ENCODE results near the gene PSAT1. TPM values are rescaled to one million over a fixed set of nuclear protein-coding genes. Genes with fewer than 3 reads are reported as not detected.

PSAT1 gene
- total RNA-seq, 4 donors from 2014 or later: 11.2 to 88.2 (median 13.1) TPM

DNA sequence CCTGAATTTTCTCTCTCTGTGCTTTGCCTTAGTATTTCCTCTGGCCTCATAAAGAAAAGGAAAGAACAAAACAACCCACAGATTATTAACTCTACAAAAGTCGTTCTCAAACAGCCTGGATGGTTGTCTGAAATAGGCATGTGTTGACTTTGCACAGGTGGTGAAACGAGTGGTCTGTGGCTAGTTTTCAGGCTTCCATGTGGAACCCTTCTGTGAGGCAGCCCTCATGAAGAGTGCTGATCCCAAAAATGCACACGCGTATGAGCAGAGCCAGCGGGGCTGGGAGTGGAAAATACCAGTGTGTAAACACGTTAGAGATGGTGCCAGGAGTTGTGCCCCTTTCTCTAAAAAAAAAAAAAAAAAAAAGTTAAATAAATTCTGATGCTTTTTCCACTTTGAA lies 4.9 kb upstream of the PSAT1 start:
- H3K4me1 ChIP-seq: peaks cover 5 to 7% of the 10 kb centered on the region in 2 donors
- H3K4me3 ChIP-seq (replicated peaks in 1 of 3): no peak overlapping the region
- H3K27me3 ChIP-seq: no peaks in the 10 kb centered on the region
- TF ChIP-seq POLR2A (IDR thresholded peaks at IDR 0.05) (no peak), CTCF (IDR thresholded peaks at IDR 0.05) (no peak)
- peak; percentile 29 to 30 for DNase-seq
- 22 to 33% methylated on average over 6 of the region's 6 CpGs for WGBS, 2 donors
- no peak overlapping the region for H3K27ac ChIP-seq
- no peaks in the 10 kb centered on the region for H3K9me3 ChIP-seq
- intact Hi-C loops (cut with DNase I): no loop called here
- H3K36me3 ChIP-seq: no peaks in the 10 kb centered on the region

- Histone ChIP-seq H3K9me3 (no peaks in the 10 kb centered on the region), H3K4me1 (peaks cover 13% of the 10 kb centered on the region in 2 donors), H3K36me3 (no peaks in the 10 kb centered on the region), H3K4me3 (replicated peaks in 1 of 3) (no peak overlapping the region), H3K27ac (no peak overlapping the region), H3K27me3 (no peaks in the 10 kb centered on the region)
- DNase-seq: no peak
- intact Hi-C loops (cut with DNase I): no loop called here
- TF ChIP-seq CTCF (IDR thresholded peaks at IDR 0.05) (no peak), POLR2A (IDR thresholded peaks at IDR 0.05) (no peak)
- WGBS, 2 donors: 92 to 95% methylated on average over 9 of the region's 9 CpGs
Observed at GRCh38 chr9:78292716-78293497, 4.0 kb upstream of the PSAT1 start.

DNA sequence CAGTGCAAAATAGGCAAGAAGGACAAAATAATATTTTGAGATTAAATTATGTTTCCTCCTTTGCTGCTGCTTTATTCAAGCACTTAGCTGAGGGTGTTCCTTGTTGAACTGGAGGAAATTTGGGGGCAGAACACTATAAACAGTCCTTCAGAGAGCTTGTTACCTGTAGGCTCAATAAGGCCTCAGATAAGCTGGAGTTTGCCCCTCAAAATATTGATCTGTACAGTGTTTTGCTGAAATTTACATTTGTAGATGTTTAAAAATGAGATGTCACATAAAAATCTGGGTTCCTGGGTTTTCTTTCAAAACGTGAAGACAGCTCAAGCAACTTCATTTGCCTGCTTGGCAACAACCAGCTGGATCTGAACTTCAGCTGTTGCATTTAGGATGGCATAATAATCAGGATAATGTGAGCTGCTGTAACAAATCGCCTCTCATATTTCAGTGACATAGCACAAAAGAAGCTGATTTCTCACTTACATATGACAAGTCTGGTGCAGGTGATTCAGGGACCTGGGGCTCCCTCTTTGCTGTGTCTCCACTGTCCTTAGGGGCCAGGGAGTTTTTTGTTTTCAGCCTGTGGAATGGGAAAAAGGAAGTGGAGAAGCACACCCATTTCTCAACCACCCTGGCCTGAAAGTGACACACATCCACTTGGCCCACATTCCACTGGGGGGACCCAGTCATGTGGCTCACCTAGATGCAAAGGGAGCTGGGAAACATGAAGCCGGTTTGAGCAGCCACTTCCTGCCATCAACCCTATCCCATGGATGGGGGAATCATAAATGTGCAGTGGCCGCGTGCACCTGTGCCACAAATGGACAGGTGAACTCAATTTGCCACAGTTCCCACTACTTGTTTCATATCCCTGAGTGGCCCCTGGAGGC lies 2.4 kb upstream of the PSAT1 start:
- intact Hi-C loops (cut with DNase I): no loop called here
- Histone ChIP-seq H3K4me1 (peaks cover 18 to 21% of the 10 kb centered on the region in 2 donors), H3K27me3 (no peaks in the 10 kb centered on the region), H3K9me3 (no peaks in the 10 kb centered on the region), H3K4me3 (replicated peaks in 1 of 3) (no peak overlapping the region), H3K36me3 (no peaks in the 10 kb centered on the region), H3K27ac (no peak overlapping the region)
- 95 to 96% methylated on average over 5 of the region's 5 CpGs for WGBS, 2 donors
- TF ChIP-seq CTCF (IDR thresholded peaks at IDR 0.05) (no peak), POLR2A (IDR thresholded peaks at IDR 0.05) (no peak)
- DNase-seq: no peak

DNA sequence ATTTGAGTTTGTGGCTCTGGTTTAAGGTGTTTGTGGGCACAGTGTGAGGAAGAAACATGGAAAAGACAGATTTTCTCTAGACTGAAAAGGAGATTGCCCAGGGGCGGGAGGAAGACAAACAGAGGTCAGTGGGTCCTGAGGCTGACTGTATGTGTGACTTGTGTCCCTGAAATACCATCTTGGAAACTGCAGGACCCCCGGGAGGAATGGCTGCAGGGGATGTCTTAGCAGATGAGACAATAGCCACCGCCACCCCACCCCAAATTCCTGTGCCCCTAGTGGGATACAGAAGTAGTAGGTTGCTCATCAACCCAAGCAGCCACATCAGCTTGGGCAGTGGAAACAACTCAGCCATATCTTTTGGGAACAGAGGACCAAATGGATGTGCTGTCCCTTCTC lies 1.7 kb upstream of the PSAT1 start:
- no peak for DNase-seq
- Histone ChIP-seq H3K27ac (peak overlapping the region in 1 of 3 donors; percentile 76), H3K4me1 (peaks cover 18 to 21% of the 10 kb centered on the region in 2 donors), H3K36me3 (no peaks in the 10 kb centered on the region), H3K4me3 (replicated peaks in 1 of 3) (no peak overlapping the region), H3K9me3 (no peaks in the 10 kb centered on the region), H3K27me3 (no peaks in the 10 kb centered on the region)
- intact Hi-C loops (cut with DNase I): no loop called here
- 90 to 96% methylated on average over 3 of the region's 3 CpGs for WGBS, 2 donors
- no peak for TF ChIP-seq POLR2A (IDR thresholded peaks at IDR 0.05)
- no peak for TF ChIP-seq CTCF (IDR thresholded peaks at IDR 0.05)

DNA sequence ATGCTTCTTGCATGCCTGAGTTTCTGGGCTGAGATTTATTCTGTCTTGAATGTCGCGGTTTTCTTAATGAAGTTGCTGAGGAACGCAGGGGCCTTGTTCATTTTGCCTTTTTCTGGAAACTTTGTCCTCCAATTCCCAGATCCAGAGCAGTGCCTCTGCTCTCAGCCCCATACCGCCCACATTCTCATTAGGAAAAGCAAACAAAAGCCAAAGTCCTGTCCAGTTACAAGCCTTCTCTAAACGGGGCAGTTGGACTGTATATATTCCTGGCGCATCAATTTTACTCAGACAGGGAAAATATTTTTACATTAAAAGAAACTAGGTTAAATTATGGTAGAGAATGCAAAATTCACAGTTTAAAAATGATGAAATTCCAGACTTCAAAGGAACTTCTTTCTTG lies 1.2 kb upstream of the PSAT1 start:
- H3K4me1 ChIP-seq: peaks cover 18 to 21% of the 10 kb centered on the region in 2 donors
- no peak for TF ChIP-seq CTCF (IDR thresholded peaks at IDR 0.05)
- no peak for TF ChIP-seq POLR2A (IDR thresholded peaks at IDR 0.05)
- no peak overlapping the region for H3K4me3 ChIP-seq (replicated peaks in 1 of 3)
- no peaks in the 10 kb centered on the region for H3K27me3 ChIP-seq
- intact Hi-C loops (cut with DNase I): no loop called here
- no peaks in the 10 kb centered on the region for H3K9me3 ChIP-seq
- no peak for DNase-seq
- WGBS, 2 donors: 49 to 51% methylated on average over 6 of the region's 6 CpGs
- H3K36me3 ChIP-seq: no peaks in the 10 kb centered on the region
- peak overlapping the region; percentile 60 to 76 (median 76) for H3K27ac ChIP-seq

All from thyroid gland (tissue), 4 donors.